Neutrophil (primary cell): Measurements from ENCODE around the gene TIMM8B.

Experiments used
- H3K27ac ChIP-seq: fragments of 200-600 bp; sonication (generic); 2 replicates; pipeline ENCODE4 v1.5.1; 2016; ENCODE audit warnings: mild to moderate bottlenecking, moderate library complexity
- H3K27me3 ChIP-seq: fragments of 200-600 bp; sonication (generic); 2 replicates; pipeline ENCODE4 v1.6.0; 2016; ENCODE audit warnings: mild to moderate bottlenecking
- H3K36me3 ChIP-seq: fragments of 200-600 bp; sonication (generic); 2 replicates; pipeline ENCODE4 v1.5.1; 2017
- H3K4me1 ChIP-seq, 2 experiments: fragments of 200-600 bp in 1 of 2; sonication (generic) in 1 of 2; 1 replicate in 1 of 2; 2 replicates in 1 of 2; pipeline versions ENCODE4 v1.5.1 to v1.6.1; 2013 to 2016; ENCODE audit warnings: low read depth in 1 of 2, low read length in 1 of 2, mild to moderate bottlenecking in 1 of 2, moderate library complexity in 1 of 2; ENCODE audit not compliant: control insufficient read depth in 1 of 2, insufficient read depth in 1 of 2
- H3K4me3 ChIP-seq, 2 experiments: fragments of 200-600 bp in 1 of 2; sonication (generic) in 1 of 2; 1 replicate in 1 of 2; 2 replicates in 1 of 2; pipeline ENCODE4 v1.5.1; 2013 to 2016; ENCODE audit warnings: low read depth in 1 of 2, low read length in 1 of 2, mild to moderate bottlenecking in 1 of 2, moderate library complexity in 1 of 2
- H3K9me3 ChIP-seq: fragments of 200-600 bp; sonication (generic); 2 replicates; pipeline ENCODE4 v1.5.1; 2016
- CTCF ChIP-seq: fragments of 200-600 bp; sonication (generic); IDR thresholded peaks from 2 replicates; pipeline ENCODE4 v1.5.1; 2016; ENCODE audit warnings: antibody characterized with exemption

TIMM8B gene

GRCh38 chr11:112127056-112127455 lies 40.5 kb upstream of the TIMM8B start:
- H3K36me3 ChIP-seq = no peaks in the 10 kb centered on the region
- H3K4me3 ChIP-seq = no peak overlapping the region
- H3K4me1 ChIP-seq = peaks cover 0 to 6% of the 10 kb centered on the region in 2 experiments
- TF ChIP-seq CTCF = no peak
- H3K9me3 ChIP-seq = no peaks in the 10 kb centered on the region
- H3K27me3 ChIP-seq = no peaks in the 10 kb centered on the region
- no peak overlapping the region for H3K27ac ChIP-seq

- Histone ChIP-seq H3K9me3 (no peaks in the 10 kb centered on the region), H3K27ac (no peak overlapping the region), H3K4me3 (no peak overlapping the region), H3K36me3 (no peaks in the 10 kb centered on the region), H3K27me3 (no peaks in the 10 kb centered on the region), H3K4me1 (no peaks in the 10 kb centered on the region)
- TF ChIP-seq CTCF = no peak
Observed at GRCh38 chr11:112123129-112123528, 36.6 kb upstream of the TIMM8B start.

- Histone ChIP-seq H3K27ac (no peak overlapping the region), H3K9me3 (no peaks in the 10 kb centered on the region), H3K4me3 (no peak overlapping the region), H3K27me3 (no peaks in the 10 kb centered on the region), H3K4me1 (no peaks in the 10 kb centered on the region), H3K36me3 (no peaks in the 10 kb centered on the region)
- no peak for TF ChIP-seq CTCF
Observed at GRCh38 chr11:112121981-112122615, 35.5 kb upstream of the TIMM8B start.

GRCh38 chr11:112118176-112118575 lies 31.6 kb upstream of the TIMM8B start:
- Histone ChIP-seq H3K27me3 (no peaks in the 10 kb centered on the region), H3K4me1 (no peaks in the 10 kb centered on the region), H3K9me3 (no peaks in the 10 kb centered on the region), H3K4me3 (no peak overlapping the region), H3K36me3 (no peaks in the 10 kb centered on the region), H3K27ac (no peak overlapping the region)
- TF ChIP-seq CTCF = no peak

- no peaks in the 10 kb centered on the region for H3K27me3 ChIP-seq
- H3K9me3 ChIP-seq = no peaks in the 10 kb centered on the region
- H3K27ac ChIP-seq = no peak overlapping the region
- peaks cover 8 to 9% of the 10 kb centered on the region in 2 experiments for H3K4me1 ChIP-seq
- no peak for TF ChIP-seq CTCF
- no peak overlapping the region for H3K4me3 ChIP-seq
- no peaks in the 10 kb centered on the region for H3K36me3 ChIP-seq
Observed at GRCh38 chr11:112115386-112115785, 28.8 kb upstream of the TIMM8B start.
